H9 (cell line): ENCODE results near the gene TMEM217. TPM values are rescaled to one million over a fixed set of nuclear protein-coding genes. Genes with fewer than 3 reads are reported as not detected.

Source experiments
- DNase-seq: peaks from one replicate; pipeline ENCODE4 v3.0.0-alpha.2; 2017
- H2AFZ ChIP-seq: one replicate; pipeline ENCODE4 v1.6.1; 2013; ENCODE audit warnings: mild to moderate bottlenecking, low read length, control low read depth, moderate library complexity
- H2AK5ac ChIP-seq: 2 replicates; pipeline ENCODE4 v1.6.1; 2013; ENCODE audit warnings: low read length, control low read depth, mixed read lengths; ENCODE audit not compliant: insufficient read length
- H2BK120ac ChIP-seq: one replicate; pipeline ENCODE4 v1.6.1; 2013; ENCODE audit warnings: low read depth, mild to moderate bottlenecking, low read length, control low read depth, inconsistent platforms; ENCODE audit not compliant: poor library complexity, severe bottlenecking
- H2BK12ac ChIP-seq: 2 replicates; pipeline ENCODE4 v1.6.1; 2013; ENCODE audit warnings: low read length, control low read depth, mixed read lengths, low read depth; ENCODE audit not compliant: insufficient read length
- H2BK15ac ChIP-seq: 2 replicates; pipeline ENCODE4 v1.6.1; 2013; ENCODE audit warnings: low read depth, low read length, control low read depth
- H2BK20ac ChIP-seq: one replicate; pipeline ENCODE4 v1.6.1; 2013; ENCODE audit warnings: low read depth, mild to moderate bottlenecking, low read length, control low read depth, inconsistent platforms; ENCODE audit not compliant: poor library complexity, severe bottlenecking
- H2BK5ac ChIP-seq: 2 replicates; pipeline ENCODE4 v1.6.1; 2013; ENCODE audit warnings: low read length, control low read depth, mixed read lengths; ENCODE audit not compliant: insufficient read length
- H3K14ac ChIP-seq: 2 replicates; pipeline ENCODE4 v1.6.1; 2013; ENCODE audit warnings: low read length, control low read depth; ENCODE audit not compliant: insufficient read depth
- H3K18ac ChIP-seq: 2 replicates; pipeline ENCODE4 v1.6.1; 2013; ENCODE audit warnings: low read depth, mild to moderate bottlenecking, mixed read lengths, low read length, control low read depth; ENCODE audit not compliant: insufficient read length
- H3K23ac ChIP-seq: 2 replicates; pipeline ENCODE4 v1.6.1; 2013; ENCODE audit warnings: low read length, control low read depth, mixed read lengths, low read depth; ENCODE audit not compliant: insufficient read length
- H3K23me2 ChIP-seq: 2 replicates; pipeline ENCODE4 v1.6.1; 2013; ENCODE audit warnings: low read depth, mild to moderate bottlenecking, mixed read lengths, low read length, control low read depth; ENCODE audit not compliant: insufficient read length, poor library complexity, severe bottlenecking
- H3K27ac ChIP-seq: 2 replicates; pipeline ENCODE4 v1.5.1; 2013; ENCODE audit warnings: low read length, control low read depth, mixed read lengths, low read depth; ENCODE audit not compliant: insufficient read length
- H3K27me3 ChIP-seq: 2 replicates; pipeline ENCODE4 v1.6.1; 2013; ENCODE audit warnings: low read length, control low read depth, inconsistent platforms; ENCODE audit not compliant: insufficient read depth
- H3K4ac ChIP-seq: 2 replicates; pipeline ENCODE4 v1.6.1; 2013; ENCODE audit warnings: low read depth, mild to moderate bottlenecking, control low read depth, inconsistent platforms, low read length, moderate library complexity
- H3K4me1 ChIP-seq: 2 replicates; pipeline ENCODE4 v1.6.1; 2013; ENCODE audit warnings: low read length, control low read depth, inconsistent platforms; ENCODE audit not compliant: insufficient read depth
- H3K4me2 ChIP-seq: 2 replicates; pipeline ENCODE4 v1.6.1; 2013; ENCODE audit warnings: low read length, control low read depth, mixed read lengths; ENCODE audit not compliant: insufficient read length, insufficient read depth
- H3K56ac ChIP-seq: 2 replicates; pipeline ENCODE4 v1.6.1; 2013; ENCODE audit warnings: low read depth, mild to moderate bottlenecking, mixed read lengths, low read length, control low read depth; ENCODE audit not compliant: insufficient read length
- H3K79me1 ChIP-seq: 2 replicates; pipeline ENCODE4 v1.6.1; 2013; ENCODE audit warnings: low read depth, mild to moderate bottlenecking, moderate library complexity, low read length, control low read depth, inconsistent platforms; ENCODE audit not compliant: insufficient read depth, poor library complexity, severe bottlenecking
- H3K79me2 ChIP-seq: 2 replicates; pipeline ENCODE4 v1.6.1; 2013; ENCODE audit warnings: low read length, control low read depth, inconsistent platforms; ENCODE audit not compliant: insufficient read depth
- H3K9ac ChIP-seq: 2 replicates; pipeline ENCODE4 v1.6.1; 2013; ENCODE audit warnings: low read length, control low read depth, mixed read lengths; ENCODE audit not compliant: insufficient read length; ENCODE audit errors: extremely low read depth
- H3K9me3 ChIP-seq: one replicate; pipeline ENCODE4 v1.6.1; 2013; ENCODE audit warnings: low read depth, low read length, inconsistent platforms; ENCODE audit not compliant: control insufficient read depth
- H3T11ph ChIP-seq: one replicate; pipeline ENCODE4 v1.6.1; 2013; ENCODE audit warnings: mild to moderate bottlenecking, low read length, control low read depth, inconsistent platforms
- H4K20me1 ChIP-seq: one replicate; pipeline ENCODE4 v1.6.1; 2013; ENCODE audit not compliant: control insufficient read depth, insufficient read length, insufficient read depth
- H4K5ac ChIP-seq: 2 replicates; pipeline ENCODE4 v1.6.1; 2013; ENCODE audit warnings: low read depth, mild to moderate bottlenecking, mixed read lengths, low read length, control low read depth; ENCODE audit not compliant: insufficient read length
- H4K8ac ChIP-seq: replicated peaks from 2 replicates; pipeline ENCODE4 v1.6.1; 2013; ENCODE audit warnings: low read length, control low read depth, mixed read lengths, low read depth; ENCODE audit not compliant: insufficient read length
- H4K91ac ChIP-seq: 2 replicates; pipeline ENCODE4 v1.6.1; 2013; ENCODE audit warnings: low read depth, mild to moderate bottlenecking, moderate library complexity, mixed read lengths, low read length, control low read depth; ENCODE audit not compliant: insufficient read length
- H3K27ac Mint-ChIP-seq, 3 experiments: 2 replicates in 2 of 3; 3 replicates in 1 of 3; pipeline ENCODE4 v1.8.0; 2020 to 2021; ENCODE audit warnings: mixed read lengths in 3 of 3, mild to moderate bottlenecking in 1 of 3, moderate library complexity in 1 of 3
- H3K27me3 Mint-ChIP-seq: 2 replicates; pipeline ENCODE4 v1.8.0; 2021; ENCODE audit warnings: low read depth, mild to moderate bottlenecking, moderate library complexity, mixed read lengths
- H3K36me3 Mint-ChIP-seq, 3 experiments: 2 replicates in 2 of 3; 3 replicates in 1 of 3; pipeline ENCODE4 v1.8.0; 2020 to 2021; ENCODE audit warnings: low read depth in 3 of 3, mixed read lengths in 3 of 3; ENCODE audit not compliant: insufficient read depth in 1 of 3
- H3K4me1 Mint-ChIP-seq, 2 experiments: 2 replicates each; pipeline ENCODE4 v1.8.0; 2020; ENCODE audit warnings: mixed read lengths in 2 of 2
- H3K4me3 Mint-ChIP-seq, 2 experiments: 2 replicates in 1 of 2; 3 replicates in 1 of 2; pipeline ENCODE4 v1.8.0; 2020 to 2021; ENCODE audit warnings: mild to moderate bottlenecking in 2 of 2, mixed read lengths in 2 of 2, moderate library complexity in 1 of 2
- H3K9me3 Mint-ChIP-seq, 2 experiments: 2 replicates in 1 of 2; 3 replicates in 1 of 2; pipeline ENCODE4 v1.8.0; 2020; ENCODE audit warnings: mild to moderate bottlenecking in 2 of 2, mixed read lengths in 2 of 2, moderate library complexity in 1 of 2
- WGBS: extraction: QIAGEN DNeasy Blood & Tissue Kit; methylation state at CpG from one replicate; pipeline ENCODE4 v1.1.7; 2013; ENCODE audit warnings: missing lambda C conversion rate, low lambda C conversion rate, mixed read lengths; ENCODE audit not compliant: insufficient read length; ENCODE audit errors: extremely low coverage; 5-methylcytosine and 5-hydroxymethylcytosine counted together
- total RNA-seq: library from RNA; stranded (reverse); gene quantifications from 2 replicates; pipeline ENCODE4 v1.2.1, GENCODE V29; 2021
- TF ChIP-seq, protein P1 (sequence below): fragments of 200-600 bp; sonication (generic); conservative IDR thresholded peaks from 3 replicates; pipeline ENCODE4 v1.8.0; 2021; ENCODE audit warnings: antibody characterized with exemption, mild to moderate bottlenecking

Gene TMEM217
- total RNA-seq, 1 experiment from 2014 or later = 1.1 TPM

DNA sequence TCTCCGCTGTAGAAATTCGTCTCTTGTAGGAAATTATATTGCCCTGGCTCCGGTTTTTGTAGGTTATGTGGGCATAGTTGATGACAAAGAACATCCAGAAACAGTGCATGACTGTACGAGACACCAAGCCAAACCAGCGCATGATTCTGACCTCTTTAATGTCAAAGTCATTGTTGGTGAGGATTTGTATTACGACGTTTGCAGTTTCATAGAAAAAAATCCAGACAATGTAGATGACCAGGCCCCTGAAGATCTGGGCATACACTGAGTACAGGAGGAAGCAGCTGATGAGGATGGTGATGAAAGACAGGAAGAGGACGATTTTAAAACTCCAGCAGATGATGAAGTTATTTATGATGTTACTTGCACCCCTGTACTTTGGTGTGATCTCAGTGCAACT, 39.4 kb downstream of the TMEM217 start:
- Histone ChIP-seq H3K27ac (no peak overlapping the region), H3K79me1 (no peaks in the 10 kb centered on the region), H3K56ac (no peak overlapping the region), H3K79me2 (no peaks in the 10 kb centered on the region), H2BK12ac (no peak overlapping the region), H2AK5ac (no peak overlapping the region), H4K20me1 (no peaks in the 10 kb centered on the region), H3K4me1 (no peaks in the 10 kb centered on the region), H3K4me2 (no peak overlapping the region), H2BK20ac (no peak overlapping the region), H4K91ac (no peak overlapping the region), H3K23me2 (peaks cover 3% of the 10 kb centered on the region), H3K27me3 (no peaks in the 10 kb centered on the region), H3T11ph (no peak overlapping the region), H3K14ac (no peak overlapping the region), H2AFZ (no peak overlapping the region), H3K9ac (no peak overlapping the region), H3K4ac (no peak overlapping the region), H2BK120ac (no peak overlapping the region), H3K9me3 (no peaks in the 10 kb centered on the region), H4K8ac (no peak overlapping the region), H3K23ac (no peak overlapping the region), H3K18ac (no peak overlapping the region), H4K5ac (no peak overlapping the region), H2BK5ac (no peak overlapping the region), H2BK15ac (no peak overlapping the region)
- no peaks in the 10 kb centered on the region for H3K9me3 Mint-ChIP-seq
- H3K36me3 Mint-ChIP-seq = no peaks in the 10 kb centered on the region
- no peaks in the 10 kb centered on the region for H3K27me3 Mint-ChIP-seq
- TF ChIP-seq, protein P1, sequence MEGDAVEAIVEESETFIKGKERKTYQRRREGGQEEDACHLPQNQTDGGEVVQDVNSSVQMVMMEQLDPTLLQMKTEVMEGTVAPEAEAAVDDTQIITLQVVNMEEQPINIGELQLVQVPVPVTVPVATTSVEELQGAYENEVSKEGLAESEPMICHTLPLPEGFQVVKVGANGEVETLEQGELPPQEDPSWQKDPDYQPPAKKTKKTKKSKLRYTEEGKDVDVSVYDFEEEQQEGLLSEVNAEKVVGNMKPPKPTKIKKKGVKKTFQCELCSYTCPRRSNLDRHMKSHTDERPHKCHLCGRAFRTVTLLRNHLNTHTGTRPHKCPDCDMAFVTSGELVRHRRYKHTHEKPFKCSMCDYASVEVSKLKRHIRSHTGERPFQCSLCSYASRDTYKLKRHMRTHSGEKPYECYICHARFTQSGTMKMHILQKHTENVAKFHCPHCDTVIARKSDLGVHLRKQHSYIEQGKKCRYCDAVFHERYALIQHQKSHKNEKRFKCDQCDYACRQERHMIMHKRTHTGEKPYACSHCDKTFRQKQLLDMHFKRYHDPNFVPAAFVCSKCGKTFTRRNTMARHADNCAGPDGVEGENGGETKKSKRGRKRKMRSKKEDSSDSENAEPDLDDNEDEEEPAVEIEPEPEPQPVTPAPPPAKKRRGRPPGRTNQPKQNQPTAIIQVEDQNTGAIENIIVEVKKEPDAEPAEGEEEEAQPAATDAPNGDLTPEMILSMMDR = no peak
- no peak overlapping the region for H3K27ac Mint-ChIP-seq
- DNase-seq = no peak
- H3K4me1 Mint-ChIP-seq = peaks cover 12% of the 10 kb centered on the region in 2 experiments
- no CpG with 5 or more reads among the region's 8 CpGs for WGBS
- no peak overlapping the region for H3K4me3 Mint-ChIP-seq
